GM12878 (cell line): ENCODE results near the gene ANK3. TPM values are rescaled to one million over a fixed set of nuclear protein-coding genes. Genes with fewer than 3 reads are reported as not detected.

Experiments used
- CHD2 ChIP-seq: IDR thresholded peaks from 2 replicates; pipeline ENCODE4 v1.6.1; 2011; ENCODE audit warnings: low read depth, low read length, improper control_type of control experiment, borderline replicate concordance
- FOS ChIP-seq: IDR thresholded peaks from 3 replicates; pipeline ENCODE4 v1.6.1; 2011; ENCODE audit warnings: borderline replicate concordance; ENCODE audit not compliant: insufficient read length; ENCODE audit errors: extremely low read depth
- MEF2B ChIP-seq: fragments of 450-650 bp; IDR thresholded peaks from 2 replicates; pipeline ENCODE4 v1.6.1; 2018; ENCODE audit warnings: mild to moderate bottlenecking, moderate library complexity; ENCODE audit not compliant: partially characterized antibody, poor library complexity, severe bottlenecking
- POLR2A ChIP-seq: IDR thresholded peaks from 2 replicates; pipeline ENCODE4 v1.6.1; 2011; ENCODE audit warnings: low read depth, mild to moderate bottlenecking, low read length
- SMC3 ChIP-seq: IDR thresholded peaks from 2 replicates; pipeline ENCODE4 v1.6.1; 2011; ENCODE audit warnings: low read length, improper control_type of control experiment, borderline replicate concordance
- SRF ChIP-seq, 2 experiments: IDR thresholded peaks; 2 replicates each; pipeline ENCODE4 v1.6.1; 2011; ENCODE audit warnings: low read depth in 2 of 2, low read length in 2 of 2, mild to moderate bottlenecking in 1 of 2, moderate library complexity in 1 of 2
- SUPT20H ChIP-seq: IDR thresholded peaks from 2 replicates; pipeline ENCODE4 v1.6.1; 2011; ENCODE audit warnings: low read depth, mild to moderate bottlenecking, low read length, moderate library complexity, borderline replicate concordance; ENCODE audit not compliant: control insufficient read depth
- SUZ12 ChIP-seq: fragments of 200-600 bp; sonication (generic); IDR thresholded peaks from one replicate; pipeline ENCODE4 v1.6.1; 2018; ENCODE audit warnings: antibody characterized with exemption, mild to moderate bottlenecking; ENCODE audit not compliant: unreplicated experiment
- polyA plus RNA-seq, 11 experiments: library from polyadenylated mRNA; depleted of rRNA in 4 of 11; unstranded in 6 of 11; stranded (reverse) in 5 of 11; fragments of >200 nt; fragmentation: Nextera tagmentation in 4 of 11; fragmentation: Illumina TruSeq in 1 of 11; extraction: Ambion mirVana in 4 of 11; extraction: Trizol in 1 of 11; gene quantifications; 1 replicate in 1 of 11; 2 replicates in 10 of 11; pipeline versions ENCODE4 v1.2.1 to v1.2.3, GENCODE V29; 2011 to 2016; ENCODE audit warnings: inconsistent platforms in 2 of 11, missing spikeins in 2 of 11, low read depth in 1 of 11
- total RNA-seq, 4 experiments: library from RNA; depleted of rRNA in 3 of 4; stranded (reverse); fragments of >200 nt in 3 of 4; fragmentation: Illumina TruSeq in 1 of 4; extraction: Trizol in 1 of 4; gene quantifications; 2 replicates each; pipeline versions ENCODE4 v1.2.1 to v1.2.3, GENCODE V29; 2013 to 2021
- TF ChIP-seq, protein P1 (sequence below): IDR thresholded peaks from 2 replicates; pipeline ENCODE4 v1.6.1; 2012; ENCODE audit warnings: low read length, inconsistent platforms
- TF ChIP-seq, protein P2 (sequence below): fragments of 450-650 bp; formaldehyde crosslinking; IDR thresholded peaks from 2 replicates; pipeline ENCODE4 v1.5.0; 2022; ENCODE audit warnings: mild to moderate bottlenecking, missing genetic modification characterization
- TF ChIP-seq, protein P3 (sequence below): fragments of 450-650 bp; IDR thresholded peaks from 2 replicates; pipeline ENCODE4 v1.6.1; 2018; ENCODE audit warnings: borderline replicate concordance, mild to moderate bottlenecking; ENCODE audit not compliant: partially characterized antibody
- TF ChIP-seq, protein P4 (sequence below): fragments of 450-650 bp; formaldehyde crosslinking; IDR thresholded peaks from 2 replicates; pipeline ENCODE4 v1.4.0; 2022; ENCODE audit warnings: mild to moderate bottlenecking, moderate library complexity

ANK3 gene
- total and polyA plus RNA-seq, 10 of the 15 experiments (the other 5 are each of a cell fraction or from before 2014, with no cell fraction given) = 0.06 to 0.82 (median 0.20) TPM; not detected in 2

DNA sequence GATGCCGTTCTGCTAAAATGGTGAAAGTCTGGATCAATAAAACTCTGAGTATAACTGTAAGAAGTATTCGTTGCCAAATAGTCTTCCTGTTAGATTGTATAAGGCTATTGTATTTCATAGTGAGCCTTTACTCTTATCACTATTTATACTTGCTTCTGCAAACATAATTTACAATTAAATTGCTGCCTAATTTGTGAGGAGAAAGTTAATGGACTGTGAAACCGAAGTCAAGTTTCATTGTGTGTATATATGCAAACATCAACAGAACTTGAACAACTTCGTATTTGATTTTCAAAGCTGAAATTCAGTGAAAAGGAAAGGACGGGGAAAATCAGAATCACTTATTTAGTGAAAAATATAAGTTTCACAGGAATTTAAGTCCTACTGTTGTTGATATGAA lies 347.4 kb downstream of the ANK3 start (continued):
- no peak for TF ChIP-seq MEF2B
- TF ChIP-seq SUZ12 = no peak
- no peak for TF ChIP-seq SUPT20H
- TF ChIP-seq, protein P1, sequence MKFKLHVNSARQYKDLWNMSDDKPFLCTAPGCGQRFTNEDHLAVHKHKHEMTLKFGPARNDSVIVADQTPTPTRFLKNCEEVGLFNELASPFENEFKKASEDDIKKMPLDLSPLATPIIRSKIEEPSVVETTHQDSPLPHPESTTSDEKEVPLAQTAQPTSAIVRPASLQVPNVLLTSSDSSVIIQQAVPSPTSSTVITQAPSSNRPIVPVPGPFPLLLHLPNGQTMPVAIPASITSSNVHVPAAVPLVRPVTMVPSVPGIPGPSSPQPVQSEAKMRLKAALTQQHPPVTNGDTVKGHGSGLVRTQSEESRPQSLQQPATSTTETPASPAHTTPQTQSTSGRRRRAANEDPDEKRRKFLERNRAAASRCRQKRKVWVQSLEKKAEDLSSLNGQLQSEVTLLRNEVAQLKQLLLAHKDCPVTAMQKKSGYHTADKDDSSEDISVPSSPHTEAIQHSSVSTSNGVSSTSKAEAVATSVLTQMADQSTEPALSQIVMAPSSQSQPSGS = no peak
- TF ChIP-seq SRF (IDR thresholded peaks at IDR 0.05; ENCODE audit: low read depth in 2 of 2, low read length in 2 of 2) = no peak
- no peak for TF ChIP-seq SMC3
- no peak for TF ChIP-seq FOS
- TF ChIP-seq, protein P2, sequence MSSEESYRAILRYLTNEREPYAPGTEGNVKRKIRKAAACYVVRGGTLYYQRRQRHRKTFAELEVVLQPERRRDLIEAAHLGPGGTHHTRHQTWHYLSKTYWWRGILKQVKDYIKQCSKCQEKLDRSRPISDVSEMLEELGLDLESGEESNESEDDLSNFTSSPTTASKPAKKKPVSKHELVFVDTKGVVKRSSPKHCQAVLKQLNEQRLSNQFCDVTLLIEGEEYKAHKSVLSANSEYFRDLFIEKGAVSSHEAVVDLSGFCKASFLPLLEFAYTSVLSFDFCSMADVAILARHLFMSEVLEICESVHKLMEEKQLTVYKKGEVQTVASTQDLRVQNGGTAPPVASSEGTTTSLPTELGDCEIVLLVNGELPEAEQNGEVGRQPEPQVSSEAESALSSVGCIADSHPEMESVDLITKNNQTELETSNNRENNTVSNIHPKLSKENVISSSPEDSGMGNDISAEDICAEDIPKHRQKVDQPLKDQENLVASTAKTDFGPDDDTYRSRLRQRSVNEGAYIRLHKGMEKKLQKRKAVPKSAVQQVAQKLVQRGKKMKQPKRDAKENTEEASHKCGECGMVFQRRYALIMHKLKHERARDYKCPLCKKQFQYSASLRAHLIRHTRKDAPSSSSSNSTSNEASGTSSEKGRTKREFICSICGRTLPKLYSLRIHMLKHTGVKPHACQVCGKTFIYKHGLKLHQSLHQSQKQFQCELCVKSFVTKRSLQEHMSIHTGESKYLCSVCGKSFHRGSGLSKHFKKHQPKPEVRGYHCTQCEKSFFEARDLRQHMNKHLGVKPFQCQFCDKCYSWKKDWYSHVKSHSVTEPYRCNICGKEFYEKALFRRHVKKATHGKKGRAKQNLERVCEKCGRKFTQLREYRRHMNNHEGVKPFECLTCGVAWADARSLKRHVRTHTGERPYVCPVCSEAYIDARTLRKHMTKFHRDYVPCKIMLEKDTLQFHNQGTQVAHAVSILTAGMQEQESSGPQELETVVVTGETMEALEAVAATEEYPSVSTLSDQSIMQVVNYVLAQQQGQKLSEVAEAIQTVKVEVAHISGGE (CRISPR knock-in tag) = no peak
- TF ChIP-seq POLR2A = no peak
- TF ChIP-seq CHD2 = no peak
- TF ChIP-seq, protein P3, sequence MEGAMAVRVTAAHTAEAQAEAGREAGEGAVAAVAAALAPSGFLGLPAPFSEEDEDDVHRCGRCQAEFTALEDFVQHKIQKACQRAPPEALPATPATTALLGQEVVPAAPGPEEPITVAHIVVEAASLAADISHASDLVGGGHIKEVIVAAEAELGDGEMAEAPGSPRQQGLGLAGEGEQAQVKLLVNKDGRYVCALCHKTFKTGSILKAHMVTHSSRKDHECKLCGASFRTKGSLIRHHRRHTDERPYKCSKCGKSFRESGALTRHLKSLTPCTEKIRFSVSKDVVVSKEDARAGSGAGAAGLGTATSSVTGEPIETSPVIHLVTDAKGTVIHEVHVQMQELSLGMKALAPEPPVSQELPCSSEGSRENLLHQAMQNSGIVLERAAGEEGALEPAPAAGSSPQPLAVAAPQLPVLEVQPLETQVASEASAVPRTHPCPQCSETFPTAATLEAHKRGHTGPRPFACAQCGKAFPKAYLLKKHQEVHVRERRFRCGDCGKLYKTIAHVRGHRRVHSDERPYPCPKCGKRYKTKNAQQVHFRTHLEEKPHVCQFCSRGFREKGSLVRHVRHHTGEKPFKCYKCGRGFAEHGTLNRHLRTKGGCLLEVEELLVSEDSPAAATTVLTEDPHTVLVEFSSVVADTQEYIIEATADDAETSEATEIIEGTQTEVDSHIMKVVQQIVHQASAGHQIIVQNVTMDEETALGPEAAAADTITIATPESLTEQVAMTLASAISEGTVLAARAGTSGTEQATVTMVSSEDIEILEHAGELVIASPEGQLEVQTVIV = no peak
- TF ChIP-seq, protein P4, sequence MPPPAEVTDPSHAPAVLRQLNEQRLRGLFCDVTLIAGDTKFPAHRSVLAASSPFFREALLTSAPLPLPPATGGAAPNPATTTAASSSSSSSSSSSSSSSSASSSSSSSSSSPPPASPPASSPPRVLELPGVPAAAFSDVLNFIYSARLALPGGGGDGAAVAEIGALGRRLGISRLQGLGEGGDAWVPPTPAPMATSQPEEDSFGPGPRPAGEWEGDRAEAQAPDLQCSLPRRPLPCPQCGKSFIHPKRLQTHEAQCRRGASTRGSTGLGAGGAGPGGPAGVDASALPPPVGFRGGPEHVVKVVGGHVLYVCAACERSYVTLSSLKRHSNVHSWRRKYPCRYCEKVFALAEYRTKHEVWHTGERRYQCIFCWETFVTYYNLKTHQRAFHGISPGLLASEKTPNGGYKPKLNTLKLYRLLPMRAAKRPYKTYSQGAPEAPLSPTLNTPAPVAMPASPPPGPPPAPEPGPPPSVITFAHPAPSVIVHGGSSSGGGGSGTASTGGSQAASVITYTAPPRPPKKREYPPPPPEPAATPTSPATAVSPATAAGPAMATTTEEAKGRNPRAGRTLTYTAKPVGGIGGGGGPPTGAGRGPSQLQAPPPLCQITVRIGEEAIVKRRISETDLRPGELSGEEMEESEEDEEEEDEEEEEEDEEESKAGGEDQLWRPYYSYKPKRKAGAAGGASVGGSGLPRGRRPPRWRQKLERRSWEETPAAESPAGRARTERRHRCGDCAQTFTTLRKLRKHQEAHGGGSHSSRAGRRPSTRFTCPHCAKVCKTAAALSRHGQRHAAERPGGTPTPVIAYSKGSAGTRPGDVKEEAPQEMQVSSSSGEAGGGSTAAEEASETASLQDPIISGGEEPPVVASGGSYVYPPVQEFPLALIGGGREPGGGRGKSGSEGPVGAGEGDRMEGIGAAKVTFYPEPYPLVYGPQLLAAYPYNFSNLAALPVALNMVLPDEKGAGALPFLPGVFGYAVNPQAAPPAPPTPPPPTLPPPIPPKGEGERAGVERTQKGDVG (CRISPR knock-in tag) = no peak
